Transverse colon (tissue), 4 donors: ENCODE data around the gene MKI67.

Source experiments
- EP300 ChIP-seq: sonication (generic); formaldehyde crosslinking; IDR thresholded peaks from one replicate; pipeline ENCODE4 v1.6.1; 2017; ENCODE audit warnings: antibody characterized with exemption, low read depth
- POLR2A ChIP-seq: fragments of 450-650 bp; IDR thresholded peaks from one replicate; pipeline ENCODE4 v1.6.1; 2016; ENCODE audit warnings: antibody characterized with exemption, mild to moderate bottlenecking, moderate library complexity
- POLR2AphosphoS5 ChIP-seq, 3 donors: sonication (generic); formaldehyde crosslinking; IDR thresholded peaks; one replicate each; pipeline ENCODE4 v1.6.1; 2016; ENCODE audit warnings: antibody characterized with exemption in 3 of 3
- TF ChIP-seq, protein P1 (sequence below), 5 experiments: fragments of 200-600 bp in 3 of 5; fragments of 450-650 bp in 2 of 5; sonication (generic) in 3 of 5; IDR thresholded peaks; 1 replicate in 2 of 5; 2 replicates in 3 of 5; pipeline ENCODE4 v1.5.1; 2016 to 2017; ENCODE audit warnings: antibody characterized with exemption in 5 of 5, inconsistent platforms in 3 of 5, mild to moderate bottlenecking in 2 of 5, moderate library complexity in 1 of 5

DNA sequence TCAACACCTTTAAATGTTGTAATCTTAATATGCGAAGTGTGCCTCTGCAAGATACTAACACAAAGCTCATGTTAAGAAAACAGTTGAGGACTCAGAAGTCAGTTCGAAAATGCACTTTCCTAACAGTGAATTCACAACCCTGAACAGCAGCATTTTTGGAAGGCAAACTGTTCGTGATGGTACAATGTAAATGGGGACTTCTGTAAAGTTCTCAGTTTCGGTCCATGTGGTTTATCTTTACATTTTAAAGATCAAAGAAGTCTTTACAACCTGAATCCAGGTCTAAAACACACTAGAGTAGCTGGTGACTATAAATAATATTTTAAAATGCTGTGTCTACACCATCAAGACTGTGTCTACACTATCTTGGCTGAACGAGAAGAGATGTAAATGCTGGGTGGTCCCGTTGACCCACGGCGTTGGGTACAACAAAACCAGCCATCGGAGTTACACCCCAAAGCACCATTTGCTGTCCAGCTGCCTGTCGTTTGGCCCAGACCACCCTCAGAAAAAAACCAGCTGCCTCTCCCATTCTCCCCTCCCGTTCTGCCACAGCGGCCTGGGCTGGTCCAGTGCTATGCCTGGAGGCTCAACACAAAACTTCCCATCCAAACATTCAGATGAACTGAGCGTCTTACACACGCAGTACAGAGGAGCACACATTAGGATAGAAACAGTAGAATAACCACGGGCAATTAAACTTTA, 42.9 kb downstream of the MKI67 start:
- TF ChIP-seq, protein P1, sequence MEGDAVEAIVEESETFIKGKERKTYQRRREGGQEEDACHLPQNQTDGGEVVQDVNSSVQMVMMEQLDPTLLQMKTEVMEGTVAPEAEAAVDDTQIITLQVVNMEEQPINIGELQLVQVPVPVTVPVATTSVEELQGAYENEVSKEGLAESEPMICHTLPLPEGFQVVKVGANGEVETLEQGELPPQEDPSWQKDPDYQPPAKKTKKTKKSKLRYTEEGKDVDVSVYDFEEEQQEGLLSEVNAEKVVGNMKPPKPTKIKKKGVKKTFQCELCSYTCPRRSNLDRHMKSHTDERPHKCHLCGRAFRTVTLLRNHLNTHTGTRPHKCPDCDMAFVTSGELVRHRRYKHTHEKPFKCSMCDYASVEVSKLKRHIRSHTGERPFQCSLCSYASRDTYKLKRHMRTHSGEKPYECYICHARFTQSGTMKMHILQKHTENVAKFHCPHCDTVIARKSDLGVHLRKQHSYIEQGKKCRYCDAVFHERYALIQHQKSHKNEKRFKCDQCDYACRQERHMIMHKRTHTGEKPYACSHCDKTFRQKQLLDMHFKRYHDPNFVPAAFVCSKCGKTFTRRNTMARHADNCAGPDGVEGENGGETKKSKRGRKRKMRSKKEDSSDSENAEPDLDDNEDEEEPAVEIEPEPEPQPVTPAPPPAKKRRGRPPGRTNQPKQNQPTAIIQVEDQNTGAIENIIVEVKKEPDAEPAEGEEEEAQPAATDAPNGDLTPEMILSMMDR (IDR thresholded peaks at IDR 0.05) = no peak
- no peak for TF ChIP-seq POLR2AphosphoS5 (IDR thresholded peaks at IDR 0.05)
- TF ChIP-seq POLR2A = no peak
- TF ChIP-seq EP300 = no peak
